Transverse colon (tissue), 4 donors: ENCODE measurements around the gene OR13D1. TPM values are rescaled to one million over a fixed set of nuclear protein-coding genes. Genes with fewer than 3 reads are reported as not detected.

Experiments
- DNase-seq: peaks from one replicate; pipeline ENCODE4 v3.0.0-alpha.2; 2019
- H3K27ac ChIP-seq, 4 donors: fragments of 200-600 bp; sonication (generic); 2 replicates each; pipeline ENCODE4 v1.5.1; 2016 to 2018; ENCODE audit warnings: inconsistent platforms in 4 of 4
- H3K27me3 ChIP-seq: fragments of 200-600 bp; sonication (generic); 2 replicates; pipeline ENCODE4 v1.5.1; 2017; ENCODE audit warnings: inconsistent platforms
- H3K36me3 ChIP-seq, 4 donors: fragments of 200-600 bp; sonication (generic); 2 replicates each; pipeline ENCODE4 v1.5.1; 2017 to 2019; ENCODE audit warnings: inconsistent platforms in 4 of 4
- H3K4me1 ChIP-seq, 4 donors: fragments of 200-600 bp; sonication (generic); 2 replicates each; pipeline ENCODE4 v1.5.1; 2017 to 2020; ENCODE audit warnings: inconsistent platforms in 4 of 4
- H3K4me3 ChIP-seq, 4 donors: fragments of 200-600 bp; sonication (generic); 1 replicate in 1 of 4; 2 replicates in 3 of 4; pipeline versions ENCODE4 v1.5.1 to v1.6.1; 2017 to 2019; ENCODE audit warnings: inconsistent platforms in 4 of 4
- H3K9me3 ChIP-seq, 2 donors: fragments of 200-600 bp; sonication (generic); 2 replicates each; pipeline ENCODE4 v1.5.1; 2017 to 2019; ENCODE audit warnings: inconsistent platforms in 2 of 2
- CTCF ChIP-seq, 5 experiments: fragments of 200-600 bp in 3 of 5; fragments of 450-650 bp in 2 of 5; sonication (generic) in 3 of 5; IDR thresholded peaks; 1 replicate in 2 of 5; 2 replicates in 3 of 5; pipeline ENCODE4 v1.5.1; 2016 to 2017; ENCODE audit warnings: antibody characterized with exemption in 5 of 5, inconsistent platforms in 3 of 5, mild to moderate bottlenecking in 2 of 5, moderate library complexity in 1 of 5
- EP300 ChIP-seq: sonication (generic); formaldehyde crosslinking; IDR thresholded peaks from one replicate; pipeline ENCODE4 v1.6.1; 2017; ENCODE audit warnings: antibody characterized with exemption, low read depth
- POLR2A ChIP-seq: fragments of 450-650 bp; IDR thresholded peaks from one replicate; pipeline ENCODE4 v1.6.1; 2016; ENCODE audit warnings: antibody characterized with exemption, mild to moderate bottlenecking, moderate library complexity
- POLR2AphosphoS5 ChIP-seq, 3 donors: sonication (generic); formaldehyde crosslinking; IDR thresholded peaks; one replicate each; pipeline ENCODE4 v1.6.1; 2016; ENCODE audit warnings: antibody characterized with exemption in 3 of 3
- WGBS, 2 donors: methylation state at CpG; one replicate each; pipeline ENCODE4 v1.1.5; 2018; ENCODE audit warnings: low coverage in 1 of 2; 5-methylcytosine and 5-hydroxymethylcytosine counted together
- in situ Hi-C, 4 donors: fragments of 200-750 bp; cut with MboI; loops; one replicate each; pipeline versions ENCODE4 v1.15.0 to v1.15.1; 2017; ENCODE audit warnings: low sequenced_read_pairs in 3 of 4, low pct_ligation_motif_present in 1 of 4, low pct_unique_long_range_greater_than_20kb in 1 of 4
- intact Hi-C: fragments of 100-400 bp; cut with DNase I; formaldehyde crosslinking; loops from one replicate; pipeline ENCODE4 v1.15.1; 2023; ENCODE audit warnings: low total_unique reads
- total RNA-seq, 4 donors: library from RNA; depleted of rRNA; stranded (reverse); fragments of >200 nt; gene quantifications; one replicate each; pipeline ENCODE4 v1.1.0, GENCODE V29; 2016

OR13D1 gene, protein sequence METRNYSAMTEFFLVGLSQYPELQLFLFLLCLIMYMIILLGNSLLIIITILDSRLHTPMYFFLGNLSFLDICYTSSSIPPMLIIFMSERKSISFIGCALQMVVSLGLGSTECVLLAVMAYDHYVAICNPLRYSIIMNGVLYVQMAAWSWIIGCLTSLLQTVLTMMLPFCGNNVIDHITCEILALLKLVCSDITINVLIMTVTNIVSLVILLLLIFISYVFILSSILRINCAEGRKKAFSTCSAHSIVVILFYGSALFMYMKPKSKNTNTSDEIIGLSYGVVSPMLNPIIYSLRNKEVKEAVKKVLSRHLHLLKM
- total RNA-seq = not detected

DNA sequence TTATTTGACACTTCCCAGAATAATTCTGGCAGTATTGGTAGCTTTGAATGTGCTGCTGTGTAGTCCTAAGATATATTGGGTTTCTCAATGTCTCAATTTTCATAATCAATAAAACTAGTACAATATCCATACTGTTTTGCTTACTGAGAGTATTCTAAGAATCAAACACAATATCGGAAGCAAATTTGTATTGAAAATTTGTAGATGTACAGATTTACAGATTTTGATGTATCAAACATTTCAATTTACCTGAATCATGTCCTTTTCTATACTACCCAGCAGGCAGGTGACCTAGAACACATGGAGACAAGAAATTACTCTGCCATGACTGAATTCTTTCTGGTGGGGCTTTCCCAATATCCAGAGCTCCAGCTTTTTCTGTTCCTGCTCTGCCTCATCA lies at the start of gene OR13D1:
TSS of gene OR13D1 (plus strand) at position 301 of the 400 bp plus-strand sequence. CDS start at position 301, 0 bp downstream.
- H3K27ac ChIP-seq = no peak within 1 kb of the TSS
- H3K4me1 ChIP-seq = no peaks in the 10 kb centered on the region
- no peak for TF ChIP-seq POLR2A
- TF ChIP-seq POLR2AphosphoS5 (IDR thresholded peaks at IDR 0.05) = no peak
- no peak for TF ChIP-seq EP300
- TF ChIP-seq CTCF (IDR thresholded peaks at IDR 0.05) = no peak
- H3K9me3 ChIP-seq = no peaks in the 10 kb centered on the region
- H3K27me3 ChIP-seq = no peaks in the 10 kb centered on the region
- no peak for DNase-seq
- H3K36me3 ChIP-seq = no peaks in the 10 kb centered on the region
- 88 to 100% methylated on average over 1 of the region's 1 CpG for WGBS, 2 donors
- in situ Hi-C loops = no loop called here
- intact Hi-C loops = no loop called here
- H3K4me3 ChIP-seq = no peak within 1 kb of the TSS

GRCh38 chr9:104658496-104659195 lies 35.7 kb upstream of the OR13D1 start:
- intact Hi-C loops = no loop called here
- in situ Hi-C loops = no loop called here
- no peak for DNase-seq
- Histone ChIP-seq H3K4me3 (no peak overlapping the region), H3K9me3 (peaks cover 2 to 5% of the 10 kb centered on the region in 2 donors), H3K27ac (no peak overlapping the region), H3K4me1 (no peaks in the 10 kb centered on the region), H3K27me3 (no peaks in the 10 kb centered on the region), H3K36me3 (no peaks in the 10 kb centered on the region)
- no peak for TF ChIP-seq POLR2A
- TF ChIP-seq POLR2AphosphoS5 (IDR thresholded peaks at IDR 0.05) = no peak
- no peak for TF ChIP-seq EP300
- TF ChIP-seq CTCF (IDR thresholded peaks at IDR 0.05) = no peak
- whole genome bisulfite sequencing, 2 donors = 41 to 67% methylated on average over 2 of the region's 2 CpGs

- no peak for TF ChIP-seq POLR2AphosphoS5 (IDR thresholded peaks at IDR 0.05)
- TF ChIP-seq CTCF (IDR thresholded peaks at IDR 0.05) = no peak
- no peak for TF ChIP-seq POLR2A
- no peak for TF ChIP-seq EP300
- H3K4me1 ChIP-seq = no peaks in the 10 kb centered on the region
- no peak for DNase-seq
- intact Hi-C loops (no loop called here), in situ Hi-C loops (no loop called here)
- no peaks in the 10 kb centered on the region for H3K36me3 ChIP-seq
- H3K4me3 ChIP-seq = no peak overlapping the region
- no peaks in the 10 kb centered on the region for H3K9me3 ChIP-seq
- no peak overlapping the region for H3K27ac ChIP-seq
- 48 to 65% methylated on average over 2 of the region's 2 CpGs for WGBS, 2 donors
- no peaks in the 10 kb centered on the region for H3K27me3 ChIP-seq
These were observed 18.7 kb upstream of the OR13D1 start for GRCh38 chr9:104675611-104676010.

DNA sequence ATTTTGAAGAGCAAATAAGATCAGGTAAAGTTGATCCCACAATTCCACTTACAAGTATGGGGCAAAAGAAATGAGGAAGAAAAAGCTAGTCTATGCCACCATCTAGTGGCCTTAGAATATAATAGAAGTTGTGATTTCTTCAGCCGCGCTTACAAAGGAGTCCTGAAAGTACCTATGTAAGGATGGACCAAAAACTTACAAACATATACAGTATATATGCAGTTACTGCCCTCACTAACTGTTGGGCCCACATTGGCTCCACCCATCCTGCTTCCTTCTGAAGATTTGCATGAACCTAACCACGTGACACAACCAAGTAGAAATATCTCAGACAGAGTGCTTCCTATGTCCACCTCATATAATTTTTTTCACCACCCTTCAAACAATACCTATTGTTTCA lies 11.7 kb upstream of the OR13D1 start:
- Histone ChIP-seq H3K27me3 (no peaks in the 10 kb centered on the region), H3K36me3 (no peaks in the 10 kb centered on the region), H3K9me3 (no peaks in the 10 kb centered on the region), H3K27ac (no peak overlapping the region), H3K4me3 (no peak overlapping the region), H3K4me1 (no peaks in the 10 kb centered on the region)
- no peak for DNase-seq
- TF ChIP-seq POLR2AphosphoS5 (IDR thresholded peaks at IDR 0.05) (no peak), CTCF (IDR thresholded peaks at IDR 0.05) (peak in 4 of 5 experiments; percentile 13 to 29 (median 21)), POLR2A (no peak), EP300 (no peak)
- 0 to 4% methylated on average over 2 to 3 of the region's 3 CpGs for WGBS, 2 donors
- in situ Hi-C loops (no loop called here), intact Hi-C loops (no loop called here)
